ENCODE results near the gene MYO1D.

Gene MYO1D

GRCh38 chr17:32489320-32490100 is 387.4 kb downstream of the MYO1D start:
- H3K4me3 ChIP-seq (ENCODE audit: low read length), result peak overlapping the region; percentile 59
- TF ChIP-seq ZNF274 (IDR thresholded peaks at IDR 0.05; ENCODE audit: low read depth, low read length), result no peak

- TF ChIP-seq ZNF274 (IDR thresholded peaks at IDR 0.05; ENCODE audit: low read depth, low read length), result no peak
- peak overlapping the region; percentile 59 for H3K4me3 ChIP-seq (ENCODE audit: low read length)
Measured at GRCh38 chr17:32488604-32489180, 388.2 kb downstream of the MYO1D start.

- H3K4me3 ChIP-seq (ENCODE audit: low read length), result peak overlapping the region; percentile 59
- TF ChIP-seq ZNF274 (IDR thresholded peaks at IDR 0.05; ENCODE audit: low read depth, low read length), result no peak
Measured at GRCh38 chr17:32488177-32488542, 388.8 kb downstream of the MYO1D start.

GRCh38 chr17:32487473-32488176 is 389.3 kb downstream of the MYO1D start:
- H3K4me3 ChIP-seq (ENCODE audit: low read length), result peak overlapping the region; percentile 59
- no peak for TF ChIP-seq ZNF274 (IDR thresholded peaks at IDR 0.05; ENCODE audit: low read depth, low read length)

- peak within 1 kb of the TSS; percentile 61 for H3K4me3 ChIP-seq (ENCODE audit: low read length)
- no peak for TF ChIP-seq ZNF274 (IDR thresholded peaks at IDR 0.05; ENCODE audit: low read depth, low read length)
Measured at GRCh38 chr17:32486701-32487472, 390.0 kb downstream of the MYO1D start, which contains the start of gene CDK5R1. TSS of gene CDK5R1 (plus strand) at chr17:32486993. CDS start at chr17:32487621, 628 bp downstream.

- TF ChIP-seq ZNF274 (IDR thresholded peaks at IDR 0.05; ENCODE audit: low read depth, low read length), result no peak
- peak overlapping the region; percentile 61; the same call in 1 of the 2 replicates for H3K4me3 ChIP-seq (ENCODE audit: low read length)
Measured at GRCh38 chr17:32486111-32486700, 390.7 kb downstream of the MYO1D start.

- no peak overlapping the region for H3K4me3 ChIP-seq (ENCODE audit: low read length)
- no peak for TF ChIP-seq ZNF274 (IDR thresholded peaks at IDR 0.05; ENCODE audit: low read depth, low read length)
Measured at GRCh38 chr17:32485261-32486110, 391.4 kb downstream of the MYO1D start.

GRCh38 chr17:32484628-32485027 is 392.3 kb downstream of the MYO1D start:
- no peak overlapping the region for H3K4me3 ChIP-seq (ENCODE audit: low read length)
- TF ChIP-seq ZNF274 (IDR thresholded peaks at IDR 0.05; ENCODE audit: low read depth, low read length), result no peak

- H3K4me3 ChIP-seq (ENCODE audit: low read length), result no peak overlapping the region
- TF ChIP-seq ZNF274 (IDR thresholded peaks at IDR 0.05; ENCODE audit: low read depth, low read length), result no peak
Measured at GRCh38 chr17:32484041-32484461, 392.9 kb downstream of the MYO1D start.

GRCh38 chr17:32483451-32484019 is 393.4 kb downstream of the MYO1D start:
- no peak for TF ChIP-seq ZNF274 (IDR thresholded peaks at IDR 0.05; ENCODE audit: low read depth, low read length)
- no peak overlapping the region for H3K4me3 ChIP-seq (ENCODE audit: low read length)

GRCh38 chr17:32482568-32483320 is 394.2 kb downstream of the MYO1D start:
- no peak for TF ChIP-seq ZNF274 (IDR thresholded peaks at IDR 0.05; ENCODE audit: low read depth, low read length)
- no peak overlapping the region for H3K4me3 ChIP-seq (ENCODE audit: low read length)

GRCh38 chr17:32481193-32481592 is 395.7 kb downstream of the MYO1D start:
- H3K4me3 ChIP-seq (ENCODE audit: low read length), result no peak overlapping the region
- TF ChIP-seq ZNF274 (IDR thresholded peaks at IDR 0.05; ENCODE audit: low read depth, low read length), result no peak
